H1 (cell line): ENCODE results near the gene PHF23. TPM values are rescaled to one million over a fixed set of nuclear protein-coding genes. Genes with fewer than 3 reads are reported as not detected.

ENCODE experiments used
- CBX5 ChIP-seq: fragments of 300-800, 300-1000 bp; sonication (generic); IDR thresholded peaks from 2 replicates; pipeline ENCODE4 v1.7.1; 2016; ENCODE audit warnings: antibody characterized with exemption, low read length, low read depth
- FOSL1 ChIP-seq: IDR thresholded peaks from 2 replicates; pipeline ENCODE4 v1.6.1; 2011; ENCODE audit warnings: mild to moderate bottlenecking, low read depth, low read length, moderate library complexity; ENCODE audit not compliant: insufficient read depth
- NRF1 ChIP-seq: IDR thresholded peaks from 2 replicates; pipeline ENCODE4 v1.6.1; 2011; ENCODE audit warnings: mild to moderate bottlenecking, low read depth, low read length, improper control_type of control experiment
- SIX5 ChIP-seq: IDR thresholded peaks from 2 replicates; pipeline ENCODE4 v1.6.1; 2011; ENCODE audit warnings: mild to moderate bottlenecking, low read depth, low read length
- SP2 ChIP-seq: IDR thresholded peaks from 2 replicates; pipeline ENCODE4 v1.6.1; 2012; ENCODE audit warnings: mild to moderate bottlenecking, low read length, inconsistent platforms
- polyA plus RNA-seq, 7 experiments: library from polyadenylated mRNA; depleted of rRNA in 3 of 7; stranded (reverse) in 5 of 7; unstranded in 2 of 7; fragments of >200 nt in 5 of 7; fragments of 200-250 nt in 2 of 7; gene quantifications; 1 replicate in 5 of 7; 2 replicates in 1 of 7; 4 replicates in 1 of 7; pipeline versions ENCODE4 v1.2.1 to v1.2.3, GENCODE V29; 2011 to 2013; ENCODE audit warnings: missing spikeins in 2 of 7, mixed read lengths in 2 of 7
- total RNA-seq: library from RNA; stranded (reverse); fragmentation: NEBNext Ultra II Directional; extraction: Animal tissue kit (Norgen Biotek cat#: 25700); gene quantifications from 2 replicates; pipeline ENCODE4 v1.2.1, GENCODE V29; 2021
- TF ChIP-seq, protein P1 (sequence below): fragments of 300-600 bp; sonication (generic); IDR thresholded peaks from 2 replicates; pipeline ENCODE4 v1.7.1; 2012; ENCODE audit warnings: low read length, moderate library complexity, mild to moderate bottlenecking, inconsistent platforms; ENCODE audit not compliant: insufficient replicate concordance

The PHF23 gene
- total and polyA plus RNA-seq, 2 of the 8 experiments (the other 6 are each of a cell fraction or from before 2014, with no cell fraction given) = 47.5 to 62.8 TPM

DNA sequence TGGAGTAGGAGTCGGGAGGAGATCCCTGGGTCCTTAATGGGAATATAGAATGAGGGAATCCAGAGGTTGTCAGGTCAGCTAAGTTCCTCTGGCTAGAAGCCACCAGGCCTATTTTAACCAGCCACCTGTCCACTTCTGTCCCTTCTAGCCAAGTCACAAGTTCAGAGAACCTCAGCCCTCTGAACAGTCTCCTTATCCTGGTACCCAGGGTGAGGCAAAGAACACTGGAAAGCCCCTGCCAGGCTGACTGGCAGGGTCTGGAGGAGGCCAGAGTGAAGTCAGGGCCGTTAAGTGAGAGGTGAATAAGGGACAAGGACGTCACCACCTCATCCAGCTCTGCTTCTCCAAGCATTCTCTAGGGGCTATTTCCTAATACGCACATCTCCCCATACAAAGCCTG, 9.5 kb upstream of the PHF23 start (continued):
- TF ChIP-seq, protein P1, sequence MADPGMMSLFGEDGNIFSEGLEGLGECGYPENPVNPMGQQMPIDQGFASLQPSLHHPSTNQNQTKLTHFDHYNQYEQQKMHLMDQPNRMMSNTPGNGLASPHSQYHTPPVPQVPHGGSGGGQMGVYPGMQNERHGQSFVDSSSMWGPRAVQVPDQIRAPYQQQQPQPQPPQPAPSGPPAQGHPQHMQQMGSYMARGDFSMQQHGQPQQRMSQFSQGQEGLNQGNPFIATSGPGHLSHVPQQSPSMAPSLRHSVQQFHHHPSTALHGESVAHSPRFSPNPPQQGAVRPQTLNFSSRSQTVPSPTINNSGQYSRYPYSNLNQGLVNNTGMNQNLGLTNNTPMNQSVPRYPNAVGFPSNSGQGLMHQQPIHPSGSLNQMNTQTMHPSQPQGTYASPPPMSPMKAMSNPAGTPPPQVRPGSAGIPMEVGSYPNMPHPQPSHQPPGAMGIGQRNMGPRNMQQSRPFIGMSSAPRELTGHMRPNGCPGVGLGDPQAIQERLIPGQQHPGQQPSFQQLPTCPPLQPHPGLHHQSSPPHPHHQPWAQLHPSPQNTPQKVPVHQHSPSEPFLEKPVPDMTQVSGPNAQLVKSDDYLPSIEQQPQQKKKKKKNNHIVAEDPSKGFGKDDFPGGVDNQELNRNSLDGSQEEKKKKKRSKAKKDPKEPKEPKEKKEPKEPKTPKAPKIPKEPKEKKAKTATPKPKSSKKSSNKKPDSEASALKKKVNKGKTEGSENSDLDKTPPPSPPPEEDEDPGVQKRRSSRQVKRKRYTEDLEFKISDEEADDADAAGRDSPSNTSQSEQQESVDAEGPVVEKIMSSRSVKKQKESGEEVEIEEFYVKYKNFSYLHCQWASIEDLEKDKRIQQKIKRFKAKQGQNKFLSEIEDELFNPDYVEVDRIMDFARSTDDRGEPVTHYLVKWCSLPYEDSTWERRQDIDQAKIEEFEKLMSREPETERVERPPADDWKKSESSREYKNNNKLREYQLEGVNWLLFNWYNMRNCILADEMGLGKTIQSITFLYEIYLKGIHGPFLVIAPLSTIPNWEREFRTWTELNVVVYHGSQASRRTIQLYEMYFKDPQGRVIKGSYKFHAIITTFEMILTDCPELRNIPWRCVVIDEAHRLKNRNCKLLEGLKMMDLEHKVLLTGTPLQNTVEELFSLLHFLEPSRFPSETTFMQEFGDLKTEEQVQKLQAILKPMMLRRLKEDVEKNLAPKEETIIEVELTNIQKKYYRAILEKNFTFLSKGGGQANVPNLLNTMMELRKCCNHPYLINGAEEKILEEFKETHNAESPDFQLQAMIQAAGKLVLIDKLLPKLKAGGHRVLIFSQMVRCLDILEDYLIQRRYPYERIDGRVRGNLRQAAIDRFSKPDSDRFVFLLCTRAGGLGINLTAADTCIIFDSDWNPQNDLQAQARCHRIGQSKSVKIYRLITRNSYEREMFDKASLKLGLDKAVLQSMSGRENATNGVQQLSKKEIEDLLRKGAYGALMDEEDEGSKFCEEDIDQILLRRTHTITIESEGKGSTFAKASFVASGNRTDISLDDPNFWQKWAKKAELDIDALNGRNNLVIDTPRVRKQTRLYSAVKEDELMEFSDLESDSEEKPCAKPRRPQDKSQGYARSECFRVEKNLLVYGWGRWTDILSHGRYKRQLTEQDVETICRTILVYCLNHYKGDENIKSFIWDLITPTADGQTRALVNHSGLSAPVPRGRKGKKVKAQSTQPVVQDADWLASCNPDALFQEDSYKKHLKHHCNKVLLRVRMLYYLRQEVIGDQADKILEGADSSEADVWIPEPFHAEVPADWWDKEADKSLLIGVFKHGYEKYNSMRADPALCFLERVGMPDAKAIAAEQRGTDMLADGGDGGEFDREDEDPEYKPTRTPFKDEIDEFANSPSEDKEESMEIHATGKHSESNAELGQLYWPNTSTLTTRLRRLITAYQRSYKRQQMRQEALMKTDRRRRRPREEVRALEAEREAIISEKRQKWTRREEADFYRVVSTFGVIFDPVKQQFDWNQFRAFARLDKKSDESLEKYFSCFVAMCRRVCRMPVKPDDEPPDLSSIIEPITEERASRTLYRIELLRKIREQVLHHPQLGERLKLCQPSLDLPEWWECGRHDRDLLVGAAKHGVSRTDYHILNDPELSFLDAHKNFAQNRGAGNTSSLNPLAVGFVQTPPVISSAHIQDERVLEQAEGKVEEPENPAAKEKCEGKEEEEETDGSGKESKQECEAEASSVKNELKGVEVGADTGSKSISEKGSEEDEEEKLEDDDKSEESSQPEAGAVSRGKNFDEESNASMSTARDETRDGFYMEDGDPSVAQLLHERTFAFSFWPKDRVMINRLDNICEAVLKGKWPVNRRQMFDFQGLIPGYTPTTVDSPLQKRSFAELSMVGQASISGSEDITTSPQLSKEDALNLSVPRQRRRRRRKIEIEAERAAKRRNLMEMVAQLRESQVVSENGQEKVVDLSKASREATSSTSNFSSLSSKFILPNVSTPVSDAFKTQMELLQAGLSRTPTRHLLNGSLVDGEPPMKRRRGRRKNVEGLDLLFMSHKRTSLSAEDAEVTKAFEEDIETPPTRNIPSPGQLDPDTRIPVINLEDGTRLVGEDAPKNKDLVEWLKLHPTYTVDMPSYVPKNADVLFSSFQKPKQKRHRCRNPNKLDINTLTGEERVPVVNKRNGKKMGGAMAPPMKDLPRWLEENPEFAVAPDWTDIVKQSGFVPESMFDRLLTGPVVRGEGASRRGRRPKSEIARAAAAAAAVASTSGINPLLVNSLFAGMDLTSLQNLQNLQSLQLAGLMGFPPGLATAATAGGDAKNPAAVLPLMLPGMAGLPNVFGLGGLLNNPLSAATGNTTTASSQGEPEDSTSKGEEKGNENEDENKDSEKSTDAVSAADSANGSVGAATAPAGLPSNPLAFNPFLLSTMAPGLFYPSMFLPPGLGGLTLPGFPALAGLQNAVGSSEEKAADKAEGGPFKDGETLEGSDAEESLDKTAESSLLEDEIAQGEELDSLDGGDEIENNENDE = no peak
- no peak for TF ChIP-seq FOSL1
- TF ChIP-seq SIX5 = no peak
- no peak for TF ChIP-seq NRF1
- TF ChIP-seq SP2 = no peak
- TF ChIP-seq CBX5 = no peak
